GM21447 (cell line): ENCODE results near the gene SCYGR2.

Experiments
- ATAC-seq: cut with Tn5 transposase; IDR thresholded peaks from one replicate; pipeline ENCODE4 v1.9.1; 2021; ENCODE audit not compliant: unreplicated experiment

The SCYGR2 gene

GRCh38 chr2:227612546-227613271 is 14.0 kb downstream of the SCYGR2 start:
- no peak for ATAC-seq

GRCh38 chr2:227613272-227613660 is 14.6 kb downstream of the SCYGR2 start:
- ATAC-seq: no peak

GRCh38 chr2:227614246-227614645 is 15.6 kb downstream of the SCYGR2 start:
- ATAC-seq: no peak

- no peak for ATAC-seq
These were observed 16.0 kb downstream of the SCYGR2 start, which contains the start of gene SCYGR3 for GRCh38 chr2:227614740-227615139. SCYGR3 (minus strand) TSS chr2:227614840; CDS start chr2:227614840, 0 bp downstream.

GRCh38 chr2:227615181-227615580 is 16.5 kb downstream of the SCYGR2 start:
- ATAC-seq: no peak

- ATAC-seq: no peak
These were observed 17.2 kb downstream of the SCYGR2 start for GRCh38 chr2:227615906-227616305.

- no peak for ATAC-seq
These were observed 17.9 kb downstream of the SCYGR2 start for GRCh38 chr2:227616631-227617030.

GRCh38 chr2:227617316-227618230 is 18.9 kb downstream of the SCYGR2 start, which contains the start of gene SCYGR4:
SCYGR4 (plus strand) TSS chr2:227617498; CDS start chr2:227617498, 0 bp downstream.
- ATAC-seq: no peak

- no peak for ATAC-seq
These were observed 24.5 kb downstream of the SCYGR2 start for GRCh38 chr2:227623226-227623625.

- ATAC-seq: no peak
These were observed 26.7 kb downstream of the SCYGR2 start for GRCh38 chr2:227625420-227625819.

- no peak for ATAC-seq
These were observed 28.0 kb downstream of the SCYGR2 start for GRCh38 chr2:227626580-227627151.

GRCh38 chr2:227627769-227628168 is 29.1 kb downstream of the SCYGR2 start:
- ATAC-seq: peak; percentile 99

GRCh38 chr2:227629435-227629834 is 30.7 kb downstream of the SCYGR2 start:
- ATAC-seq: no peak

- no peak for ATAC-seq
These were observed 31.6 kb downstream of the SCYGR2 start for GRCh38 chr2:227630322-227630721.

- ATAC-seq: no peak
These were observed 34.1 kb downstream of the SCYGR2 start for GRCh38 chr2:227632827-227633226.

GRCh38 chr2:227634201-227634600 is 35.5 kb downstream of the SCYGR2 start:
- ATAC-seq: no peak

GRCh38 chr2:227642656-227643055 is 44.0 kb downstream of the SCYGR2 start:
- no peak for ATAC-seq

- no peak for ATAC-seq
These were observed 45.4 kb downstream of the SCYGR2 start for GRCh38 chr2:227643990-227644551.
